B cell (primary cell): Measurements from ENCODE around the gene ADCK2. TPM values are rescaled to one million over a fixed set of nuclear protein-coding genes. Genes with fewer than 3 reads are reported as not detected.
"Not testable (repeated sequence)": the region's sequence is repeated elsewhere in the genome, so short reads cannot be mapped to it uniquely, and the experiment has no call there.

ENCODE experiments used
- ATAC-seq: fragments of 200-7000 bp; cut with Tn5 transposase; one replicate; pipeline ENCODE4 v1.10.0; 2021; ENCODE audit warnings: low read depth, mild to moderate bottlenecking, moderate number of reproducible peaks, moderate library complexity
- CTCF ChIA-PET: fragments of 350-600 bp; sonication (Branson Sonifier 250); formaldehyde crosslinking; loops from one replicate; lab custom pipeline; 2021; ENCODE audit warnings: antibody characterized with exemption, inconsistent platforms; lab: Charles Lee
- POLR2A ChIA-PET: fragments of 350-600 bp; sonication (Branson Sonifier 250); formaldehyde crosslinking; loops from one replicate; lab custom pipeline; 2021; ENCODE audit warnings: antibody characterized with exemption; lab: Charles Lee
- DNase-seq: peaks from one replicate; pipeline ENCODE4 v3.0.0; 2013
- H2AFZ ChIP-seq: 2 replicates; pipeline ENCODE4 v1.6.1; 2012; ENCODE audit warnings: mild to moderate bottlenecking, low read depth, low read length; ENCODE audit not compliant: insufficient read depth, poor library complexity, severe bottlenecking
- H3K27ac ChIP-seq, 2 donors: 1 replicate in 1 of 2; 2 replicates in 1 of 2; pipeline ENCODE4 v1.5.1; 2012 to 2013; ENCODE audit warnings: low read length in 2 of 2, mild to moderate bottlenecking in 2 of 2, moderate library complexity in 1 of 2
- H3K27me3 ChIP-seq, 4 experiments: fragments of 200-600 bp in 1 of 4; sonication (generic) in 1 of 4; replicated peaks in 1 of 4; 1 replicate in 2 of 4; 2 replicates in 2 of 4; pipeline versions ENCODE4 v1.6.1 to v1.7.0; 2013 to 2016; ENCODE audit warnings: low read length in 3 of 4, mild to moderate bottlenecking in 2 of 4, mixed read lengths in 1 of 4, moderate library complexity in 1 of 4; ENCODE audit not compliant: insufficient read depth in 4 of 4, control insufficient read depth in 3 of 4; ENCODE audit errors: control extremely low read depth in 1 of 4
- H3K36me3 ChIP-seq, 2 experiments: replicated peaks in 1 of 2; 1 replicate in 1 of 2; 2 replicates in 1 of 2; pipeline versions ENCODE4 v1.6.1 to v1.7.1; 2013; ENCODE audit warnings: low read length in 1 of 2; ENCODE audit not compliant: insufficient read depth in 2 of 2, control insufficient read depth in 1 of 2; ENCODE audit errors: control extremely low read depth in 1 of 2, extremely low read depth in 1 of 2
- H3K4me1 ChIP-seq, 2 donors: fragments of 200-600 bp in 1 of 2; sonication (generic) in 1 of 2; 1 replicate in 1 of 2; 2 replicates in 1 of 2; pipeline versions ENCODE4 v1.5.1 to v1.6.1; 2013 to 2017; ENCODE audit warnings: low read length in 2 of 2; ENCODE audit not compliant: control insufficient read depth in 2 of 2, insufficient read depth in 2 of 2
- H3K4me2 ChIP-seq: replicated peaks from 2 replicates; pipeline ENCODE3; 2012; ENCODE audit warnings: mild to moderate bottlenecking, low read depth, low read length; ENCODE audit not compliant: poor library complexity, severe bottlenecking
- H3K4me3 ChIP-seq, 5 experiments: fragments of 200-600 bp in 1 of 5; sonication (generic) in 1 of 5; 1 replicate in 3 of 5; 2 replicates in 2 of 5; pipeline versions ENCODE4 v1.5.1 to v1.7.0; 2011 to 2016; ENCODE audit warnings: low read length in 4 of 5, mild to moderate bottlenecking in 4 of 5, low read depth in 2 of 5, control low read depth in 1 of 5, moderate library complexity in 1 of 5; ENCODE audit not compliant: insufficient read depth in 1 of 5; ENCODE audit errors: control extremely low read depth in 1 of 5, extremely low read depth in 1 of 5
- H3K79me2 ChIP-seq: fragments of 200-600 bp; sonication (generic); one replicate; pipeline ENCODE4 v1.6.0; 2016; ENCODE audit warnings: low read length; ENCODE audit not compliant: control insufficient read depth, insufficient read depth
- H3K9ac ChIP-seq: fragments of 200-600 bp; sonication (generic); 2 replicates; pipeline ENCODE4 v1.6.1; 2017; ENCODE audit warnings: mild to moderate bottlenecking, low read length, moderate library complexity
- H3K9me3 ChIP-seq, 3 donors: one replicate each; pipeline versions ENCODE4 v1.6.1 to v1.7.1; 2013; ENCODE audit warnings: low read length in 2 of 3; ENCODE audit not compliant: control insufficient read depth in 2 of 3, insufficient read depth in 1 of 3; ENCODE audit errors: control extremely low read depth in 1 of 3
- H4K20me1 ChIP-seq: 2 replicates; pipeline ENCODE4 v1.6.0; 2012; ENCODE audit warnings: mild to moderate bottlenecking, low read length; ENCODE audit not compliant: insufficient read depth, control insufficient read depth, poor library complexity, severe bottlenecking
- H3K27ac Mint-ChIP-seq: one replicate; pipeline ENCODE4 v1.8.0; 2021; ENCODE audit warnings: mixed read lengths
- H3K27me3 Mint-ChIP-seq: one replicate; pipeline ENCODE4 v1.8.0; 2021; ENCODE audit warnings: mixed read lengths
- H3K4me1 Mint-ChIP-seq: one replicate; pipeline ENCODE4 v1.8.0; 2021; ENCODE audit warnings: mixed read lengths
- H3K4me3 Mint-ChIP-seq: one replicate; pipeline ENCODE4 v1.8.0; 2021; ENCODE audit warnings: mixed read lengths
- H3K9me3 Mint-ChIP-seq: one replicate; pipeline ENCODE4 v1.8.0; 2022; ENCODE audit warnings: mixed read lengths; ENCODE audit not compliant: insufficient read depth
- EZH2 ChIP-seq: IDR thresholded peaks from 2 replicates; pipeline ENCODE4 v1.6.1; 2012; ENCODE audit warnings: borderline replicate concordance, low read depth, mild to moderate bottlenecking, moderate library complexity, low read length; ENCODE audit not compliant: insufficient read depth, poor library complexity, severe bottlenecking
- WGBS: methylation state at CpG from one replicate; pipeline ENCODE4 v1.1.5; 2013; ENCODE audit warnings: missing lambda C conversion rate; ENCODE audit not compliant: insufficient coverage; 5-methylcytosine and 5-hydroxymethylcytosine counted together
- intact Hi-C: fragments of 100-400 bp; cut with micrococcal nuclease; formaldehyde crosslinking; loops from one replicate; pipeline ENCODE4 v1.10.0; 2022
- polyA plus RNA-seq: library from polyadenylated mRNA; depleted of rRNA; stranded (reverse); fragments of >200 nt; gene quantifications from 2 replicates; pipeline ENCODE4 v1.2.3, GENCODE V29; 2012
- total RNA-seq, 2 donors: library from RNA; stranded (reverse); fragments of 120-200 nt in 1 of 2; gene quantifications; 1 replicate in 1 of 2; 2 replicates in 1 of 2; pipeline versions ENCODE4 v1.2.3 to v1.2.4, GENCODE V29; 2013 to 2022
- TF ChIP-seq, protein P1 (sequence below): fragments of 200-600 bp; IDR thresholded peaks from one replicate; pipeline ENCODE4 v1.8.0; 2022; ENCODE audit warnings: antibody characterized with exemption, mild to moderate bottlenecking

ADCK2 gene
- total and polyA plus RNA-seq, 2 donors (not counting 1 experiment from before 2014, with no cell fraction given), result 13.3 to 32.6 TPM

- no peak overlapping the region for H3K9ac ChIP-seq
- peaks cover 0 to 7% (median 0%) of the 10 kb centered on the region in 3 donors for H3K9me3 ChIP-seq
- H3K4me1 Mint-ChIP-seq, result peaks cover 17% of the 10 kb centered on the region
- peaks cover 13 to 17% of the 10 kb centered on the region in 2 donors for H3K4me1 ChIP-seq
- TF ChIP-seq EZH2, result no peak
- TF ChIP-seq, protein P1, sequence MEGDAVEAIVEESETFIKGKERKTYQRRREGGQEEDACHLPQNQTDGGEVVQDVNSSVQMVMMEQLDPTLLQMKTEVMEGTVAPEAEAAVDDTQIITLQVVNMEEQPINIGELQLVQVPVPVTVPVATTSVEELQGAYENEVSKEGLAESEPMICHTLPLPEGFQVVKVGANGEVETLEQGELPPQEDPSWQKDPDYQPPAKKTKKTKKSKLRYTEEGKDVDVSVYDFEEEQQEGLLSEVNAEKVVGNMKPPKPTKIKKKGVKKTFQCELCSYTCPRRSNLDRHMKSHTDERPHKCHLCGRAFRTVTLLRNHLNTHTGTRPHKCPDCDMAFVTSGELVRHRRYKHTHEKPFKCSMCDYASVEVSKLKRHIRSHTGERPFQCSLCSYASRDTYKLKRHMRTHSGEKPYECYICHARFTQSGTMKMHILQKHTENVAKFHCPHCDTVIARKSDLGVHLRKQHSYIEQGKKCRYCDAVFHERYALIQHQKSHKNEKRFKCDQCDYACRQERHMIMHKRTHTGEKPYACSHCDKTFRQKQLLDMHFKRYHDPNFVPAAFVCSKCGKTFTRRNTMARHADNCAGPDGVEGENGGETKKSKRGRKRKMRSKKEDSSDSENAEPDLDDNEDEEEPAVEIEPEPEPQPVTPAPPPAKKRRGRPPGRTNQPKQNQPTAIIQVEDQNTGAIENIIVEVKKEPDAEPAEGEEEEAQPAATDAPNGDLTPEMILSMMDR, result no peak
- no peaks in the 10 kb centered on the region for H3K79me2 ChIP-seq
- no peaks in the 10 kb centered on the region for H3K27me3 ChIP-seq
- 100% methylated on average over 2 of the region's 3 CpGs for WGBS
- POLR2A ChIA-PET, result no interaction called here
- no peaks in the 10 kb centered on the region for H3K36me3 ChIP-seq
- H3K27me3 Mint-ChIP-seq, result no peaks in the 10 kb centered on the region
- intact Hi-C loops, result no loop called here
- CTCF ChIA-PET, result interaction anchor here (1.3 kb wide), 1 partner anchor 10 kb away, joined by 3 read pairs; no protein-coding TSS in a partner anchor
- no peak overlapping the region for H3K27ac ChIP-seq
- H3K27ac Mint-ChIP-seq, result no peak overlapping the region
- no peak overlapping the region for H2AFZ ChIP-seq
- no peak overlapping the region for H3K4me3 Mint-ChIP-seq
- no peaks in the 10 kb centered on the region for H3K9me3 Mint-ChIP-seq
- H4K20me1 ChIP-seq, result no peaks in the 10 kb centered on the region
- ATAC-seq (no peak), DNase-seq (no peak)
- H3K4me3 ChIP-seq, result no peak overlapping the region
- H3K4me2 ChIP-seq, result no peak overlapping the region
Measured at GRCh38 chr7:140669352-140669751, 3.4 kb upstream of the ADCK2 start.

- H3K27me3 Mint-ChIP-seq, H3K27ac Mint-ChIP-seq, H3K27me3 ChIP-seq, POLR2A ChIA-PET, H3K4me3 ChIP-seq, H3K79me2 ChIP-seq, H3K9me3 Mint-ChIP-seq, H3K36me3 ChIP-seq, CTCF ChIA-PET, H3K27ac ChIP-seq, DNase-seq, H3K9me3 ChIP-seq, H2AFZ ChIP-seq, H3K4me3 Mint-ChIP-seq, ATAC-seq, H3K4me2 ChIP-seq, H4K20me1 ChIP-seq, H3K9ac ChIP-seq: not testable (repeated sequence)
- peaks cover 19 to 22% of the 10 kb centered on the region in 2 donors for H3K4me1 ChIP-seq
- WGBS, result 100% methylated on average over 4 of the region's 10 CpGs
- intact Hi-C loops, result loop anchor here (5.0 to 10.0 kb wide), 3 partner anchors 37 to 1325 kb away; partner anchors contain the start of genes FMC1 and SLC37A3
- H3K4me1 Mint-ChIP-seq, result peaks cover 22% of the 10 kb centered on the region
Measured at GRCh38 chr7:140669862-140670261, 2.9 kb upstream of the ADCK2 start.
